Panc1 (cell line): Measurements from ENCODE around the gene NBEAL2. TPM values are rescaled to one million over a fixed set of nuclear protein-coding genes. Genes with fewer than 3 reads are reported as not detected.

ENCODE experiments used
- ATAC-seq: fragments of 200-7000 bp; cut with Tn5 transposase; 2 replicates; pipeline ENCODE4 v1.9.1; 2020; ENCODE audit warnings: mild to moderate bottlenecking, moderate library complexity
- BruUV-seq: library from RNA; stranded (reverse); fragments of 400-500 nt; replicated peaks from 2 replicates; lab custom pipeline; 2021; lab: Mats Ljungman, UMichigan
- CTCF ChIA-PET: fragments of 300-600 bp; sonication (Branson Sonifier 250); formaldehyde crosslinking; loops from one replicate; lab custom pipeline; 2022; ENCODE audit warnings: antibody characterized with exemption; lab: Charles Lee
- POLR2A ChIA-PET: fragments of 300-600 bp; sonication (Branson Sonifier 250); formaldehyde crosslinking; loops from one replicate; lab custom pipeline; 2022; ENCODE audit warnings: antibody characterized with exemption; lab: Charles Lee
- DNase-seq: peaks from one replicate; pipeline ENCODE4 v3.0.0-alpha.2; 2010; ENCODE audit warnings: low read depth, low spot score
- H3K27ac ChIP-seq: 2 replicates; pipeline ENCODE4 v1.5.1; 2011; ENCODE audit warnings: mild to moderate bottlenecking, low read length, inconsistent platforms
- H3K27me3 ChIP-seq: fragments of 200-500 bp; sonication (Bioruptor generic); 2 replicates; pipeline ENCODE4 v1.6.0; 2014; ENCODE audit warnings: low read length, inconsistent platforms; ENCODE audit not compliant: control insufficient read depth, insufficient read depth
- H3K36me3 ChIP-seq: fragments of 200-500 bp; sonication (Bioruptor generic); 2 replicates; pipeline ENCODE4 v1.5.1; 2014; ENCODE audit warnings: inconsistent platforms, mild to moderate bottlenecking, low read length, moderate library complexity; ENCODE audit not compliant: control insufficient read depth, insufficient read depth
- H3K4me1 ChIP-seq: 2 replicates; pipeline ENCODE4 v1.5.1; 2011; ENCODE audit warnings: inconsistent platforms, mild to moderate bottlenecking, low read length, moderate library complexity; ENCODE audit not compliant: control insufficient read depth, insufficient read depth
- H3K4me3 ChIP-seq, 2 experiments: 2 replicates each; pipeline ENCODE4 v1.5.1; 2011 to 2012; ENCODE audit warnings: low read depth in 2 of 2, low read length in 2 of 2, mild to moderate bottlenecking in 2 of 2, inconsistent platforms in 1 of 2, moderate library complexity in 1 of 2
- H3K9me3 ChIP-seq: fragments of 200-500 bp; sonication (Bioruptor generic); 2 replicates; pipeline ENCODE4 v1.5.1; 2014; ENCODE audit warnings: low read depth, mild to moderate bottlenecking, inconsistent platforms, low read length, moderate library complexity; ENCODE audit not compliant: control insufficient read depth, insufficient read depth
- CTCF ChIP-seq: fragments of 450-650 bp; IDR thresholded peaks from 2 replicates; pipeline ENCODE4 v1.5.1; 2017; ENCODE audit warnings: mild to moderate bottlenecking
- POLR2AphosphoS5 ChIP-seq: IDR thresholded peaks from 2 replicates; pipeline ENCODE4 v1.6.1; 2012; ENCODE audit warnings: mild to moderate bottlenecking, low read depth, low read length, moderate library complexity
- REST ChIP-seq, 2 experiments: IDR thresholded peaks; 2 replicates each; pipeline ENCODE4 v1.6.1; 2011 to 2012; ENCODE audit warnings: low read depth in 2 of 2, control low read depth in 1 of 2, low read length in 1 of 2, mild to moderate bottlenecking in 1 of 2, moderate library complexity in 1 of 2; ENCODE audit not compliant: insufficient read depth in 1 of 2
- SIN3A ChIP-seq: IDR thresholded peaks from 2 replicates; pipeline ENCODE4 v1.6.1; 2012; ENCODE audit warnings: low read depth, mild to moderate bottlenecking, low read length, moderate library complexity, borderline replicate concordance; ENCODE audit not compliant: insufficient read depth
- TCF7L2 ChIP-seq: IDR thresholded peaks from 2 replicates; pipeline ENCODE4 v1.6.1; 2011; ENCODE audit warnings: mild to moderate bottlenecking, low read depth, low read length, inconsistent platforms
- in situ Hi-C: cut with HindIII; loops from 2 replicates; pipeline ENCODE4 v1.10.0; 2016; ENCODE audit warnings: low sequenced_read_pairs, low pct_unique_long_range_greater_than_20kb
- intact Hi-C: fragments of 100-400 bp; cut with micrococcal nuclease; formaldehyde crosslinking; loops from one replicate; pipeline ENCODE4 v1.10.0; 2022; ENCODE audit not compliant: unreplicated experiment
- total RNA-seq: library from RNA; stranded (reverse); gene quantifications from one replicate; pipeline ENCODE4 v1.2.1, GENCODE V29; 2021; ENCODE audit not compliant: unreplicated experiment

The NBEAL2 gene
- total RNA-seq, 1 experiment from 2014 or later, result 38.8 TPM

- Histone ChIP-seq H3K27me3 (no peaks in the 10 kb centered on the region), H3K4me3 (no peak overlapping the region), H3K36me3 (0 out of 2 replicates have a peak, but pooled peaks cover 2% of the 10 kb centered on the region), H3K9me3 (no peaks in the 10 kb centered on the region), H3K4me1 (no peaks in the 10 kb centered on the region), H3K27ac (no peak overlapping the region)
- DNase-seq (no peak), ATAC-seq (no peak)
- CTCF ChIA-PET, result no interaction called here
- TF ChIP-seq POLR2AphosphoS5, result no peak
- no peak for TF ChIP-seq CTCF
- no peak for TF ChIP-seq TCF7L2
- TF ChIP-seq SIN3A, result no peak
- no peak for TF ChIP-seq REST (IDR thresholded peaks at IDR 0.05; ENCODE audit: insufficient read depth in 1 of 2, low read depth in 2 of 2, low read length in 1 of 2)
- in situ Hi-C loops, result no loop called here
- no TSS peak for BruUV-seq
- POLR2A ChIA-PET, result no interaction called here
- intact Hi-C loops, result no loop called here
These were observed 25.1 kb downstream of the NBEAL2 start for GRCh38 chr3:47004369-47005211.

GRCh38 chr3:47005212-47006144 lies 26.0 kb downstream of the NBEAL2 start:
- Histone ChIP-seq H3K27me3 (no peaks in the 10 kb centered on the region), H3K36me3 (0 out of 2 replicates have a peak, but pooled peaks cover 2% of the 10 kb centered on the region), H3K9me3 (no peaks in the 10 kb centered on the region), H3K4me1 (no peaks in the 10 kb centered on the region), H3K4me3 (no peak overlapping the region), H3K27ac (no peak overlapping the region)
- no peak for DNase-seq
- TF ChIP-seq CTCF, result no peak
- TF ChIP-seq TCF7L2, result no peak
- TF ChIP-seq SIN3A, result no peak
- TF ChIP-seq POLR2AphosphoS5, result no peak
- no peak for TF ChIP-seq REST (IDR thresholded peaks at IDR 0.05; ENCODE audit: insufficient read depth in 1 of 2, low read depth in 2 of 2, low read length in 1 of 2)
- POLR2A ChIA-PET, result no interaction called here
- CTCF ChIA-PET, result no interaction called here
- no TSS peak for BruUV-seq
- intact Hi-C loops (no loop called here), in situ Hi-C loops (no loop called here)
- ATAC-seq, result no peak
